SK-N-SH treated with all-trans-retinoic acid at 6 μM for 48 hours (cell line): Measurements from ENCODE around the gene OR10G6.

ENCODE experiments used
- ARNTL ChIP-seq: fragments of 450-650 bp; formaldehyde crosslinking; IDR thresholded peaks from 2 replicates; pipeline ENCODE4 v1.5.0; 2020; ENCODE audit warnings: low read depth, mild to moderate bottlenecking, moderate library complexity, borderline replicate concordance
- GLIS3 ChIP-seq: fragments of 250-450 bp; sonication (Bioruptor Pico); IDR thresholded peaks from 2 replicates; pipeline ENCODE4 v1.5.0; 2020; ENCODE audit warnings: mild to moderate bottlenecking, moderate library complexity
- POU6F1 ChIP-seq: fragments of 250-450 bp; sonication (Bioruptor Pico); IDR thresholded peaks from 2 replicates; pipeline ENCODE4 v1.8.0; 2021; ENCODE audit warnings: low read depth, mild to moderate bottlenecking, moderate library complexity, borderline replicate concordance
- PPARA ChIP-seq: fragments of 250-450 bp; sonication (Bioruptor Pico); IDR thresholded peaks from 2 replicates; pipeline ENCODE4 v1.5.0; 2020; ENCODE audit warnings: mild to moderate bottlenecking, borderline replicate concordance
- TCF4 ChIP-seq: fragments of 250-450 bp; sonication (Bioruptor Pico); IDR thresholded peaks from 2 replicates; pipeline ENCODE4 v1.8.0; 2021; ENCODE audit warnings: mild to moderate bottlenecking, moderate library complexity, borderline replicate concordance
- ZFP3 ChIP-seq: fragments of 250-450 bp; sonication (Bioruptor Pico); IDR thresholded peaks from 2 replicates; pipeline ENCODE4 v1.5.0; 2020; ENCODE audit warnings: mild to moderate bottlenecking, moderate library complexity
- ZNF565 ChIP-seq: fragments of 450-650 bp; formaldehyde crosslinking; conservative IDR thresholded peaks from 2 replicates; pipeline ENCODE4 v1.5.0; 2020; ENCODE audit warnings: low read depth, mild to moderate bottlenecking, moderate library complexity
- TF ChIP-seq, protein P1 (sequence below): fragments of 250-450 bp; sonication (Bioruptor Pico); IDR thresholded peaks from 2 replicates; pipeline ENCODE4 v1.5.1; 2021; ENCODE audit warnings: mild to moderate bottlenecking, moderate library complexity

- TF ChIP-seq TCF4 (CRISPR knock-in tag) (no peak), POU6F1 (CRISPR knock-in tag) (no peak), ARNTL (CRISPR knock-in tag) (no peak), ZFP3 (CRISPR knock-in tag) (no peak), PPARA (no peak), ZNF565 (CRISPR knock-in tag) (no peak), GLIS3 (no peak)
- TF ChIP-seq, protein P1, sequence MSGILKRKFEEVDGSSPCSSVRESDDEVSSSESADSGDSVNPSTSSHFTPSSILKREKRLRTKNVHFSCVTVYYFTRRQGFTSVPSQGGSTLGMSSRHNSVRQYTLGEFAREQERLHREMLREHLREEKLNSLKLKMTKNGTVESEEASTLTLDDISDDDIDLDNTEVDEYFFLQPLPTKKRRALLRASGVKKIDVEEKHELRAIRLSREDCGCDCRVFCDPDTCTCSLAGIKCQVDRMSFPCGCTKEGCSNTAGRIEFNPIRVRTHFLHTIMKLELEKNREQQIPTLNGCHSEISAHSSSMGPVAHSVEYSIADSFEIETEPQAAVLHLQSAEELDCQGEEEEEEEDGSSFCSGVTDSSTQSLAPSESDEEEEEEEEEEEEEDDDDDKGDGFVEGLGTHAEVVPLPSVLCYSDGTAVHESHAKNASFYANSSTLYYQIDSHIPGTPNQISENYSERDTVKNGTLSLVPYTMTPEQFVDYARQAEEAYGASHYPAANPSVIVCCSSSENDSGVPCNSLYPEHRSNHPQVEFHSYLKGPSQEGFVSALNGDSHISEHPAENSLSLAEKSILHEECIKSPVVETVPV = no peak
Observed at GRCh38 chr11:123945132-123945531, 49.8 kb downstream of the OR10G6 start.
